NCI-H446 treated with DMSO at 0.1 percent for 48 hours (cell line): ENCODE results near the gene SERPINB10.

ENCODE experiments used
- DNase-seq: peaks from one replicate; lab custom pipeline; 2025; lab: John Stamatoyannopoulos, UW

The SERPINB10 gene

DNA sequence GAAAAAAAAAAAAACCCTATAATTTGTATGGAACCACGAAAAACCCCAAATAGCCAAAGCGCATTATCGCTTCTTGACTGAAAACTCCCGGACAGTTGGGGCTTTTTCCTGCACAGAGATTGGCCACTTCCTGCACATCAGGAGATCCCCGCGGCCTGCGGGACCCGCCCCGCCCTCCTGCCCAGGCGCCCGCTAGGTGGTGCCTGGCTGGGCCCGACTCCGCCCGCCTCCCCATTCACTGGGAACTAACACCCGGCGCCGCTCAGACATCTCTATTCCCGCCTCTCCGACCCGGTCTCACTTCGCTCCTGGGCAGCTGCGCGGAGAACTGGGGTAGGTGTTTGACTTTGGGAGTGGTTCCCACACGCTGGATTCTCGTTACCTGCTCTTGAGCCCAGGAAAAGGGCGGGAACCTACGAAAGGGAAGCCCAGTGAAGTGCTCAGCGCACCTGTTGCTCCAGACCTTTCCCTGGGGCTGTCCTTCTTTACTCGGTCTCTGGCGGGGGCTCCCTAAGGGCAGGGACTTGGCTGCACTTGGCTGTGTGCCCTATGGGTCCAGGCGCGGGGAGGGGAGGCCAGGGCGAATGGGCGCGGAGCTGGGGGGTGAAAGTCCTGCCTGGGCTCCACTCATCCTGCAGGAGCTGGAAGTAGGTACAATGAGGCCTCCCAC, 41.4 kb downstream of the SERPINB10 start, which contains the start of gene HMSD:
Gene HMSD, plus strand, starts transcription at position 234 of the 670 bp plus-strand sequence. CDS start 4,155 bp downstream, outside the sequence.
- no peak for DNase-seq

DNA sequence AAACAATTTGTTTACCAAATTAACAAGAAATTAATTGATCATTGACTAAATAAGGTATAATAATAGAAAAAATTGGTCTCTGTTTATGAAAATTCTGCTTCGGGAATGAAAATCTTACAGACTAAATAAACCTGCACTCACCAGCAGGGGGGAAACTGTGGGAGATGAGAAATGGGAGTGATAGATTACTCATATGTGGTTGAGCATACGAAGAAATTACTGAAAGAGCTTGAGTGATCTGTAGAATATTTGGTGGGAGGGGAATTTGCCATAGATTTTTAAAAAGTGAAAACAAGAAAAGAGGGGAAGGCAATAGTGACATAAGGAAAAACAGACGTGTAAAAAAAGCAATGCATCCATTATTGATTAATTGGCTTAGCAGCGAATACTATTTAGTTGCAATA, 43.5 kb downstream of the SERPINB10 start:
- no peak for DNase-seq

DNA sequence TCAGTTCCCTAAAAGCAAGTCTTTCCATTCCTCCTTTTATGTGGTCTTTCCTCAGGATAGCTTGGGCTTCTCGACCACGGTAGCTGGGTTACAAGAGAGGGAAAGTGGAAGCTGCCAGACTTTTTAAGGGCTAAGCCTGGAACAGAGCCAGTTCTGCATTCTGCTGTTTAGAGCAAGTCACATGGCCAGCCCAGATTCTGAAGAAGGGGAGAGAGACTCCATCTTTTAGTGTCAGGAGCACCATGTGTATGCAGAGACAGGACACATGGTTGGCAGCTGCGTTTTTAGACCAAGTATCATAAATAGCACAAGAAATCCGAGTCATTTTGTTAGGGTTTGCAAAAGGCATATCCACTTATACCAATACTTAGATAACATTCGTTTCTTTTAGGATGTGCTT, 46.1 kb downstream of the SERPINB10 start:
- DNase-seq = peak; percentile 14

DNA sequence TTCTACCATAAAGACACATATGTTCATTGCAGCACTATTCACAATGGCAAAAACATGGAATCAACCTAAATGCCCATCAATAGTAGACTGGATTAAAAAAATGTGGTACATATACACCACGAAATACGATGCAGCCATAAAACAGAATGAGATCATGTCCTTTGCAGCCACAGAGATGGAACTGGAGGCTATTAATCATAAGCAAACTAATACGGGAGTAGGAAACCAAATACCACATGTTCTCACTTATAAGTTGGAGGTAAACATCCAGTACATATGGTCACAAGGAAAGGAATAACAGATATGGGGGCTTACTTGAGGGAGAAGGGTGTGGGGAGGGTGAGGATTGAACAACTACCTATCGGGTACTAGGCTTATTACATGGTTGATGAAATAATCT, 49.0 kb downstream of the SERPINB10 start:
- DNase-seq = no peak

DNA sequence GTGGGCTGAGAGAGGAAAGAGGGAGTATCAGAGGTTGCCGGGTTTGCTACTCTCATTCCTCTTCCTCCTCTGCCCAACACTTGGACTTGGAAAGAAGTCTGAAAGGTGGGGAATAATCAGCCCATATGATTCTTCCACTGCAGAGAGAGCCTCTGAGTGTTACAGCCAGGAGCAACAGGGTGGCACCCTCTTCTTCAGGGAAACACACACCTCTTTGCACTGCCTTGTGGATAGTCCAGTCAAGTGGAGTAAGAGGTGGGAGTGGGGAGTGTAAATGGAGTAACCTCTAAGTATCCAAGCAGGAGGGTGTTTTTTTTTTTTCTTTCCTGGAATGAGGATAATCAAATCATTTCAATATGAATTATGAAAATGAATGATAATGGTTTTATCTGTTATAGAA, 53.1 kb downstream of the SERPINB10 start:
- no peak for DNase-seq

DNA sequence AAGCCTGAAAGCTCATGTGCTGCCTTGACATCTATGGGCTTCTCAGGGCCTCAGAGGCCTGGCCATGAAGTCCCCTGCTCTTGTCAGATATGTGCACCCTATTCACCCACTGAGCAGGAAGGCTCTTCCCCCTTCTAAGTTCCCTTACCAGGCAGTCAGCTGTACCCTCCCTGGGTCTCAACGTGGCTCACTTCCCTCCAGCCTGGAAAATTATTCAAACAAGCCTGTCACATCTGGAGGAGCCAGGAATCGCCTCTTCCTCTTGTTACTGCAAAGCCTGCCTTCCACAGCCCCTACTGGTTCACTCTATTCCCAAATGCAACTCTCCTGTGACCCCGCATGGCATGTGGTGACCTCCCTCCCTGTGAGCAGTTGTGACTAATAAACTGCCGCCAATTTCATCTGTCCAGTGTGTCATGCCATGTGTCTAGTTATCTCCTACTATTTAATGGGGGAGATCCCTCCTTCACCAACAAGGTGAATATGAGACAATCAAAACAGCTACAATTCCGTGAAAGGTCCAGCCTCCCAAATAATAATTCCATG, 53.8 kb downstream of the SERPINB10 start:
- no peak for DNase-seq

DNA sequence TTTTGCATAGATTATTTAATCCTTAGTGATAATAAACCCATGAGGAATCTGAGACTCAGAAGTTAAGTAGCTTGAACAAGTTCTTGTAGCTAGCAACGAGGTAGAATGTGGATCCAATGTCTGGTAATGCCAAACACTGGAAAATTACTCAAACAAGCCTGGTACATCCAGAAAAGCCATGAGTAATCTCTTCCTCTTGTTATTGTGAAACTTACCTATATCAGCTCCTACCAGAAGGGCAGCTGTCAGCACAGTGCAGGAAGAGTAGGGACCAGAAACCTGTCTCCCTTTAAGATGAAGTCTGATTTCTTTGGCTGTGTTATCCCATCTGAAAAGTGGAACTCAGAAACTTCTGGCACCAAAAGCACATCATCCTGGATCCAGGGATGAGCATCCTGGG, 54.4 kb downstream of the SERPINB10 start:
- no peak for DNase-seq

DNA sequence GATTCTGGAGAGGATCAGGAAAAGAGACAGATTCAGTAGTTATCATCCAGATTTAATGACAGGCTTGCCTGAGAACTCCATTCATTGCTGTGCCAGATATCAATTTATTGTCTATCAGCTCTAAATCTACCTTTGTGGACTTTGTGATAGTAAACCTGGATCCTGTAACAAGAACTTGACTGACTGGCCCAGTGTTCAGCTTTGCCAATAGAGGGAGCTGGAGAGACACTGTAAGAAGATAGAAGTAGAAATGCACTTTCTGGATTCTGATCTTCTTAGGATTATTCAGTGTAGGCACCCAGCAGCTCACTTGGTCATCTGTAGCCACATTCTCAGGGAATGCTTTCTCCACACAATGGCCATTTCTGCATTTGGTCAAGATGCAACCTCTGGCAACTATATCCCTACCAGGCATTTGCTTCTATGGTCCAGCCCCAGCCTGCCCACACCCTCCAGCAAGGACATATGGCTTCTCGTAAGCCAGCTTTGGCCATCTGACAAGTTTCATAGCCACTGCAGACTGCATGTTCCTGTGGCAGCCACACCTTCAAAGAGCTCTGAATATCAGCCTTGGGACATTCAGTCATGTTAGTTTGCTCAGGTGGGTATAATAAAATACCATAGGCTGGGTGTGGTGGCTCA, 56.0 kb downstream of the SERPINB10 start:
- DNase-seq = peak; percentile 11

DNA sequence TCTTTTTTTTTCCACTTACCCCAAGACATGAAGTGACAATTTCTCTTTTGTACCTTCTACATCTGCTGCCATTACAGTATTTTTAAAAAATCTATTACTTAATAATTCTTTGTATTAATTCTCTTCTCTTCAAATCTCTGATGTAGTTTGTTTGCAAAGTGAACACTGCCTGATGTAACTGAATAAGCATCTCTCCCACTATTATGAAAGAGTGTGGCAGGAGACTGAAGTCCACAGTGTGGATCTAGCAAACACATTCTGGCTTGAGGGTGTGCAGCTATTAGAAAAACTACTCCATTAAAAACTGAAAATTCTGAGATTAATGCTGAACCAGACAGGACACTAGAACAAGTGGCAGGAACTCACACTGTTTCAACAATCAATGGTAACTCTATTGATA, 57.1 kb downstream of the SERPINB10 start:
- no peak for DNase-seq

DNA sequence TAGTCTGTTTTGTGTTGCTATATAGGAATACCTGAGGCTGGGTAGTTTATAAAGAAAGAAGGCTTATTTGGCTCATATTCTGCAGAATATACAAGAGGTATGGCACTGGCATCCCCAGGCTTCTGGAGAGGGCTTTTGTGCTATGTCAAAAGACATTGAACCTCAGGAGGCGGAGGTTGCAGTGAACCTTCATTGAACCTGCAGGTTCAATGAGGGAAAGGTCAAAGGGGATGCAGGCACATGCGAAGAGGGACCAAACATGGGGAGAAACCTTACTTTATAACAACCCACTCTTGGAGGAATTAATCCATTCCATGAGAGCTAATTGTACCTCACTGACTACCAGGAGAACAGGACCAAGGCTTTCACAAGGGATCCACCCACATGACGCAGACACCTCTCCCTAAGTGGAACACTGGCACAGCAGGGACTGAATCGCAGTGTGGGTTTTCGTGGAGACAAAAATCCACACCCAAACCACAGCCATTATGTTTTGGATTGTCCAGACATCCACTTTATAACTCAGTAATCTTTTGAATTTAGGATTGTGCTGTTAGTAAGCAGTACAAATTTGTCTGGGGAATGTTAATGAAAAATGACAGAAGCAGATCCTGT, 58.1 kb downstream of the SERPINB10 start:
- DNase-seq = no peak

DNA sequence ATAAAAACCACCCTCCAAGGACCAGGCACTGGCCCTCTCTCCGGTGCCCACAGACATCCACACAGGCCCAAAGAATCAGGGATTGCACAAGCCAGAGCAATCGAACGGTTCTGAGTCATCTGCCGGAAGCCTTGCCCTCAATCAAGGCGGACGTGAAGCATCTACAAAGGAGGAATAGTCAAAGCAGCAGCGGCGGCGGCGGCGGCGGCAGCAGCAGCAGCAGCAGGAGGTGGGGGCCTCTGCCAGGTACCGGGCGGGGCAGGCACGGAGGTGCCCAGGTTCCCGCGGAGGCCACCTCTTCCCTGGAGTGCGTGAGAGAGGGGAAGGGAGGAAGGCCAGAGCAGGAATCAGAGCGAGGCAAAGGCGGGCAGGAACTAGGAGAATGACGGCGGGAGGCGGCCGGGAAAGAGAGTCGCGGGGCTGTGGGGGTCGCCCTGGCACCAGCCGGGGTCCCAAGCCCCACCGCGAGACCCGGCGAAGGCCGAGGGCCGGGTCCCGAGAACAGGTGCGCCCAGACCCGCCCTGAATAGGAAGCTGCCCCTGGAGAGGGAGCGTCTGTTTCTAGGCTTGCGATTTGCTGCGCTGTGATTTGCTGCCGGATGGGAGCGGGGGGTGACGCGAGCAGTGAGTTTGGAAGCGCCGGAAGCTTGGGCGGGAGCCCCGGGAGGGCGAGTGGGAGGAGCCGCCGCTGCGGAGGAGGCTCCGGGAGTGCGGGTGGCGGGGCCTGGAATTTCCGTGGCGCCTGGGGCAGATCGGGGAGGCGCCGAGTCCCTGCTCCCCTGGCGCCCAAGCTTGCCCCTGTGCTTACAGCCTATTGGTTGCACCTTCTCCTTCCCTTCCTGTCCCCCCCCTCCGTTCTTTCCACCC, 62.4 kb downstream of the SERPINB10 start, which contains the start of gene SERPINB8:
Gene SERPINB8, plus strand, starts transcription at position 140 of the 867 bp plus-strand sequence. CDS start 8,228 bp downstream, outside the sequence.
- DNase-seq = peak; percentile 80

DNA sequence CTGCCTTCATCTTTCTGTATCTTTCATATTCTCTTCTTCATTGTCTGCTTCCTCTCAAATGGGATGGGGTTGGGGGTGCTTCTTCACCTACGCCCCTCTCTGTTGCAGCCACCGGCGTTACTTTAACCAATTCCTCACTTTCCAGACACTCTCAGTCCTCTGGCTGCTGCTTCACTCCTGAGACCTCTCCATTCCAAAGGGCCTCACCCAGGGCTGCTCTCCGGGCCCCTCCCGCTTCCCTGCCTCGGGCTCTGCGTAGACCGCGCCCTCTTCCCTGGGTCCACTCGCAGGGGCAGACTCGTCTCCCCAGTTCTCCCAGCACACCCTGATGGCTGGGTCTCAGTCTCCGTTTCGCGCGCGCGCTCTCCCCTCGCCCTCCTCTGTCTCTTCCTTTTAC, 63.0 kb downstream of the SERPINB10 start:
- no peak for DNase-seq

DNA sequence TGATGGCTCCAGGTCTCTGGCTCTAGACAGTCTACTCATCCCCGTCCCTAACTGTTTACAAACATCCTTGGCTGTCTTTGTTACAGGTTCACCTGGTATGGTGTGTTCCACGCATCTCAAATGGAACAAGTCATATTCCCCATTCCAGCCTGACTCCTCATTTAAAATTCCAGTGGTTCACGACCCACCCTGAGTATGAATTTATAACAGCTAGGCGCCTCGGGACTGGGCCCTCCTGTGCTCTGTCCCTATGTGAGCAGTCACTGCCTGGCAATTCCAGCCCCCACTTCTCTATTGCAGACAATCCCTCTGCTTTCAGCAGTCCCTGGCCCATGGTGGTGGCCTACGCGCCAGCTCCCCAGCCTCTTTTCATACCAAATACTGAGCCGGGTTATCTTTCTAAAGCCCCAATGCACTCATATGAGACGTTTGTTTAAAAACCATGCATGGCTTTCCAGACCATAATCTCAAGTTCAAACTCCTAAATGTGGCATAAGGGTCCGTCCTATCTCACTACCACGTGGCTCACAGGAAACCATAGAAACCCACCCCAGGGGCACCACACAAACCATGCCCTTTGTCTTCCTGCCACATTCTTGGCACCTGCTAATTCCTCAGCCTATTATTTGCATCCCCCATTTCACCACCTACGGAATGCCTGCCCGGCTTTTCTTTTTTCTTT, 63.7 kb downstream of the SERPINB10 start:
- no peak for DNase-seq

DNA sequence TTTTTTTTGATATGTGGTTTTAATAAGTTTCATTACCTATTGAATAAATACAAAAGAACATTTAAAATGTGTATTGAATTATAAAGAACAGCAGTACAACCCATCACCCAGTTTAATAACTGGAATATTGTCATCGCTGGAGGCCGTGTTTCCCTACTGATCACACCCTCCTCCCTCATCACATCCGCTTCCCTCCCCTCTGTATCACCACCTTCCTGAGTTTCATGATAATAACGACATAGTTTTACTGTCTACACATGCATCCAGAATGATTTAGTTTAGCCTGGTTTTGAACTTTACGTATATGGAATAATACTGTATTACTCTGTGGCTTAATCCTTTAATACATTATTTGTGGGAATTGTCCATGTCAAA, 64.2 kb downstream of the SERPINB10 start:
- DNase-seq = no peak

DNA sequence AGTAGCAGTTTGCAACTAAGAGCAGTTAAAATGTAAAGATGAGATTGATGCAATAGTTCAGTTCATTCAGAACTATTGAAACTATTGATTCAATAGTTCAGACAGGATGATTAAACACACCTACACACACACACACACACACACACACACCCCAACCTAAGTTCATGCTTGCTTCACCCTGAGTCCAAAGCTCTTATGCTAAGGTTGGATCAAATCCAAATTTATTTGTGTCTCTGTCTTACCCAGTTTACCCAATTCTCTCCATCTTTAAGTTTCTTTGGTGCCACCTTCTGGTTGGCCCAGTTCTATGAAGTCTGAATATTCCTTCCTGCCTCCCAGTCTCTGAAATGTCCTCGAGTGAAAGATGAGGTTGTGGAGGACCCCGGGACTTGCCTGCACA, 67.2 kb downstream of the SERPINB10 start:
- no peak for DNase-seq

DNA sequence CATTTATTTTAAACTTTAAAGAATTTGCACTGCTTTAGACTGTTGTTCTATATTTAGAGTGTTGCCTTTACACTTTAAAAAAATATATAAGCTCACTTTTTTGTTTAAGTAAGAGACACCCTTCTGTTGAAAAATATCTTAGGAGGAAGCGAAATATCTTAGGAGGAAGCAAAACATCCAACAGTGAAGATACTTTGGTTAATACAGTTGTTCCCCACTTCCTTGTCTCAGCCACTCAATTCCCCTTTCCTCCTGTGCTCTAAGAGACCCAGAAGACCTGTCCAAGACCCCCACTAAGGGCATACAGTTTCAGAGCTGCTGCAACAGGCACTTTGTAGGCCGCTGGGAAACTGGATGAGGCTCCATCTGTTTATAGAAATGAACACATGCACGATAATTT, 67.9 kb downstream of the SERPINB10 start:
- no peak for DNase-seq

DNA sequence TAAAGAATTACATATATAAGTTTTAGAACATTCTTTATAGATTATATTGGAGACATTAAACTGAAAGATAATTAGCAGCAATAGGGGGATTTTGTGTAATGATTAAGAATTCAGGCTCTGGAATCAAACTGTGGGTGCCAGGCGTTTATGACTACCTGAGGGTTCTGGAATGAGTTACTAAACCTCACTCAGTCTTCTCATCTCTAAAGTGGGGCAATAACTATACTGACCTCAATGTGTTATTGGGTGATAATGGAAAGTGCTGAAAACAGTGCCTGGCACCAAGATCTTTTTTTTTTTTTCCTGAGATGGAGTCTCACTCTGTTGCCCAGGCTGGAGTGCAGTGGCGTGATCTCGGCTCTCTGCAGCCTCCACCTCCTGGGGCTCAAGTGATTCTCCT, 69.3 kb downstream of the SERPINB10 start:
- DNase-seq = no peak

DNA sequence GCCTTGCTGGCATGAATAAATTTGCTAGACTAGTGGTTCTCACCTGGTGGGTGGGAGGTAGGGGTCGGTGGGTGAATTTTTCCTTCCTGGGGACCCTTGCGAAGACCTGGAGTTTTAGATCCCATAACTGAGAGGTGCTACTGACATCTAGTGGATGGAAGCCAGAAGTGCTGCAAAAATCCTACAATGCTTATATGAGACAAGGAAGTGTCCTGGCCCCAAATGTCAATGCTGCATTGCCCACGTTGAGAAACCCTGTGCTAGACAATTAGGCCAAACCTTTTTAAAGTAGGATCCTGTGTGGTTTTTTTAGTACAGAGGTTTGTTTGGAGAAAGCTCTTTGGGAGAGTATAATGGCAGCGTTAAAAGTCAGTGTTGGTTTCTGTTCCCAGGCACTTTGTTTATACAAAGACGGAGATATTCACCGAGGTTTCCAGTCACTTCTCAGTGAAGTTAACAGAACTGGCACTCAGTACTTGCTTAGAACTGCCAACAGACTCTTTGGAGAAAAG, 71.7 kb downstream of the SERPINB10 start:
- no peak for DNase-seq

DNA sequence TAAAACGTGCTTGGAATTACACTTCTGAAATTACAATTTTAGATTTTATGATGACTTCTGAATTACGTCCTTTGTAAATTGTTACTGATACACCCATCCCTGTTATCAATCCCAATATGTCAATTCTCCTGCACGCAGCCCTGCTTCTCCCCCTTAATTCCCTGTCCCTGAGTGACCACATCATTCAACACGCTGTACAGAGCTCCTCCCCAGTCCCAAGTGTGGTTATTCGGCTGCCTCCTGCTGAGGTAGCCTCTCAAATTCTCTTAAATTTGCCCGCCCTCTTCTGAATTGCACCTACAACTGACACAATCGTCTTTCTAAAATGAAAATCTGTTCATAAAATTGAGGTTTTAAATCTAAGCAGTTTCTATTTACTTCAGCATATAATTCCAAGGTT, 72.3 kb downstream of the SERPINB10 start:
- no peak for DNase-seq

DNA sequence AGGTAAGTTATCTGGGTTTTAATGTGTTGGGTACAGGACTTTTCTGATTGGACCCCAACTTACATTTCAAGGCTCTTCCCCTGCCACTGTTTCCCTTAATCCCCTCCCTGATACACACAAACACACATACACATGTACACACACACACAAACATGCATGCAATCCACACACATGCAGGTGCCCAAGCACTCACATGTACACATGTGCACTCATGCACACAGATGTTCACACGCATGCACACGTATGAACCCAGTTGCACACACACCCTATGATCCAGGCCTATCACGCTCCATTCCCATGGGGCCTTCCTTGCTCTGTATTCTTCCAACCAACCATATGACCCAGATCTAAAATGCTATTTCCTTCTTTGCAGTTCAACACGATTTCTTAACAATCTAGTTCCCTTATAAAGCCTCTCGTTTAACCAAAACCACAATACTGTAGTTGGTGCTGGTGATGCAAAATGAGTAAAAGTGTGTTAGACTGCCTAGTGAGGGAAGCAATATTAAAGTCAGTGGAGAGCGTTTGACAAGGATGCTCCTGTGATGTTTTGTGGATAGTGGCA, 73.2 kb downstream of the SERPINB10 start:
- no peak for DNase-seq

DNA sequence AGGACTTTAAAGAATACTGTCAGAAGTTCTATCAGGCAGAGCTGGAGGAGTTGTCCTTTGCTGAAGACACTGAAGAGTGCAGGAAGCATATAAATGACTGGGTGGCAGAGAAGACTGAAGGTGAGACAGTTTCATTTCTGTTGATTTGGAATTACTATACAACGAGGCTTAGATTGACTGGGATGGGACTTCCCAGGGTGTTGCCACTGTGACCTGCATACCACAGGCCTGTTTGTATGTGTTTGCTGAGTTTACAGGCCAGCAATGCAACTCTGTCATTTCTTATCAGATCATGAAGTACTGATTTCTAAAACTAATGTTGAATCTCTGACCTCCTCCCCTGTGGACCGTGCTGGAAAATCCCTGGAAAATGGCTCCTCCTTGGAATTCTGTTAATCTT, 74.0 kb downstream of the SERPINB10 start:
- DNase-seq = no peak
